HG03571 (cell line): ENCODE data around the gene PRKG1.
"Not testable (repeated sequence)": the region's sequence is repeated elsewhere in the genome, so short reads cannot be mapped to it uniquely, and the experiment has no call there.

Experiments
- ATAC-seq: cut with Tn5 transposase; IDR thresholded peaks from one replicate; pipeline ENCODE4 v1.9.1; 2021; ENCODE audit not compliant: unreplicated experiment

The PRKG1 gene

DNA sequence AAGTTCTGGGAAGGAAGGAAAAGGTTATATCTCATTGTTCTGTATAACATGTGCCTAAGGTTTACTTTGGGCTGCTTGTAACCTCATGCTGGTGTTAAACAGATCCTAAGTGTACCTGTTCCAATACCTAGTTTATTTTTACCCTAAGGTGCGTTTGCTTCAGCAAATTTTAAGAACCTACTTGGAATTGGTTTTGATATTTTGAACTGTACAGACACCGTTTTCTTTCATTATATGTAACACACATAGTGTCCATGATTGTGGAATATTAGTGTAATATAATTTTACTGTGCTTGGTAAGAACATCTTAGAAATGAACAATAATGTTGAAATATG, 954.2 kb downstream of the PRKG1 start:
- ATAC-seq, result no peak

DNA sequence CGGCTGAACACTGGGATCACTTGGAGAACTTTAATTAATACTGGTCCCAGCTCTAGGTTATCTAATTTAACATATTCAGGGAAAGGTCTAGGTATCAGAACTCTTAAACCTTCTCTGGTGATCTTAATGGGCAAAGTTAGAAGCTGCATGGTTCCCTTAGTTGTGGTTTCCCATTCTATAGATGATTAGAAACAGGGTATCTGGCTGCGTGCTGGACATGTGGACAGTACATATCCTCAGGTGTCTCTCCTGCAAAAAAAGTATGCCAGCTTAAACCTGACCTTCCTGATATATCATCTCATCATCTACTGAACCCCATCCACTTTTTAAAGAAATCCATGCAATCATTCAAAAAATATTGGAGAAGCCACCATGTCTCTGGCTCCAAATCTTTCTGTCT, 955.3 kb downstream of the PRKG1 start:
- no peak for ATAC-seq

DNA sequence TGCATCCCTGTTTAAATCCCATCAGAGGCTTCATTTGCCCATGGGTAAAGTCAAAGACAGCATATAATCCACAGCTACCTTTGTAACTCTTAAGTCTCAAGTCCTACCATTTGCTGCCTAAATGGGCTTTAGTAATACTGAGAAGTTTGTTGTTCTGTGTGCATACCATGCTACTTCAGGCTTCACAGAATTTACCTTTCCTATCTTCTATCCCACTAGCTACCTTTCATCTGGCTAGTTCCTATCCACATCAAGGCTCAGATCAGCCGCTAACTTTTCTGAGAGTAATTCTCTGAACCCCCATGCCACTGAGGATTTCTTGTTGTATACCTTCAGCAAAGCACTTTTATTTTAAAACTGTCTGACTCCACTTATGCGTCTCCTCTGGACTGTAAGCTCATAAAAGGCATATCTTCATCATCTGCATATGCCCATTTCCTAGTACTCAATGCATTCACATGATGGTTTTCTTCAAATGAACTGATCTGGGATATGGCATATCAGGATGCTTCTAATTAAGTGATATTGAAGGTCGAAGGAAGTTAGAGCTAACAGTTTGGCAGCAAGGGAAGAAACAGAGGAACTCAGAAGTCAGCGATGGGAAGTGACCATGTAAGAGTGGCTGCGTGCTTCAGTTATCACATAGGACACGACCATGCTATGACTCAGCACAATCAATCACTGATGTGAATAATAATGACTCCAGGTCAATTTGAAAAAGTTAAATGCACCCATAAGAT, 955.9 kb downstream of the PRKG1 start:
- ATAC-seq, result no peak

DNA sequence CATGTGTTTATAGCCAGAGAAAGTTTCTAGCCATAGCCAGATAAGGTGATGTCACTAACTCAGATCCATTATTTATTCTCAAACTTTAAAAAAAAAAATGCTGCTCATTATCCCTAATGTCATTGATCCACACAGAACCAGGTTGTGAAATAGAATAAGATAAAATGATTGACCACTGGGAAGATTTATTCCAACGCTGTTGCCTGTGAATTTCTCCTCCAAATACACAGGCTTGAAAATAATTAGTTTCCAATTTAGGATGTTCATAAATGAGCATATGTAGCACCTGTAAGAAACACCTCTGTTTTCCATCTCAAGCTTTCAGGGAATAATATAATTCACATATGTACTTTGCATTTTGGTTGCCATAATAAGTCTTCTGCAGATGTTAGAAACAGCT, 956.7 kb downstream of the PRKG1 start:
- no peak for ATAC-seq

DNA sequence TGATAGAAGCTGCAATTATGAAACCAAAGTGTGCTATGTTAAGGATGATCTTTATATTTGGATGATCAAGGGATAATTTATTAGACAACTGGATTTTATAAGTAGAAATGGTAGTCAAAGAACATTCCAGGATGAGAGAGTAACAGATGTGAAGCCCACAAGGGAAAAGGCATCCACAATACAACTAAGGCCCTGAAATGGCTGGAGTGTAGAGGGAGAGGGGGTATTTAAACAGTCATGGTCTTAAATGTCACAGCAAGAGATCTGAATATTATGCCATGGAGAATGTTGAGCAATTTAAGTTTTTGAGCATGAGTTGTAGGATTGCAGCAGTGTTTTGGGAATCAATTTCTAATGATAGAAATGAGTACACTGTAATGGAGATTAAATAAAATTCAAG, 957.5 kb downstream of the PRKG1 start:
- no peak for ATAC-seq

DNA sequence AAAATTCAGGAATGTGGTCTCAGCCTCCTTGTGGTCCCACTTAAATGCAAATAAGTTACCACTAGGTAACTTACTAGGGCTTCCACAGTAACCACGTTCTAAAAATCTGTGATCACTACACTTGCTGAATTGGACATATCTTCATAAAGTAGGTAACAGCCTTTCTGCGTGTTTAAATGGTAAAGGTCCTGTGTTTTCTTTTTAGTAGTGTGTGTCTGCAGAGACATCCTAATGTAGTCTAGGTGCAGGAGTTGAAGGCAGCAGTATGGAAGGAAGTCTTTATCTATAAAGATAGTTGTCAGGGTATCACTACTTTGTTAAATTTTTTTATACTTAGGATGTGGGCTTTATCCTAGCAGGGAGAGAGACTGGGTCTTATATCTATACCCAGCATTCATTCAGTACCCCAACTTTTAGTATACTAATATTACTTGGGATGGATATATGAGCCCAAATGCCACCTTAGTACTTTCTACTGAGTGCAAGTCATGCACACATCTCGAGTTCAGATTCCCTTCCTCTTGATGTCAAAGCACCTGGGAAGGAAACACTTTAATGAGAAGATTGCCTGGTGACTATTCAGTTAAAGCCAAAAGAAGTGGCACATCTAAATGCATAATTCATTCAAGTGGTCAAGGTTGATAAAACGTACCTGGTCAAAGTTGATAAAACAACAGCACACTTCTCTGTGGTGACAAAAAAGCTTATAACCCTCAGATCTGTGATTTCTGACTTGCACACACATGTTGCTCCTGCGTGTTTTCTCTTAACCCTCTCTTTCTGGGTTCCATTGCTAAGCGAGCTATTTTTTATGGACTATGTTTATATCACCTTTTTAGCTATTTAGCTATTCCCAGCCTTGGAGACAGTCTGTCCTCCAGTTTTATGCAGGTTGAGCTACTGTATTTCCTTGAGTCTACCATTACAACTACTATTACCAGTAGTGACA, 958.7 kb downstream of the PRKG1 start:
- no peak for ATAC-seq

DNA sequence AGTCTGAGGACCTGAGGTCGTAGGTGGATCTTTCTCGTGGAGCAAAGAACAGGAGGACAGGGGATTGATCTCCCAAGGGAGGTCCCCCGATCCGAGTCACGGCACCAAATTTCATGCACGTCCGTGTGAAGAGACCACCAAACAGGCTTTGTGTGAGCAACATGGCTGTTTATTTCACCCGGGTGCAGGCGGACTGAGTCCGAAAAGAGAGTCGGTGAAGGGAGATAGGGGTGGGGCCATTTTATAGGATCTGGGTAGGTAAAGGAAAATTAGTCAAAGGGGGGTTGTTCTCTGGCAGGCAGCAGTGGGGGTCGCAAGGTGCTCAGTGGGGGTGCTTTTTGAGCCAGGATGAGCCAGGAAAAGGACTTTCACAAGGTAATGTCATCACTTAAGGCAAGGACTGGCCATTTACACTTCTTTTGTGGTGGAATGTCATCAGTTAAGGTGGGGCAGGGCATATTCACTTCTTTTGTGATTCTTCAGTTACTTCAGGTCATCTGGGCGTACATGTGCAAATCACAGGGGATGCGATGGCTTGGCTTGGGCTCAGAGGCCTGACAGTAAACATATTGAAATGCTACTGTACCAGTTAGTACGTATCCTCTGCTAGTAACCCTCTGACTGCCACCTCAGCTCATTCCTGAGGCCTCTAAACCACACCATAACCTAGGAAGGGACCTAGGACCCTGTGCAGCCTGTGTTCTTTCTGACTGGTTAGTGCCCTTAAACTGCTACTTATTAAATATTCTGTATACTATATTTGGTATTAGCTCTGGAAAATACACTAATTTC, 964.9 kb downstream of the PRKG1 start:
- ATAC-seq, result not testable (repeated sequence)

DNA sequence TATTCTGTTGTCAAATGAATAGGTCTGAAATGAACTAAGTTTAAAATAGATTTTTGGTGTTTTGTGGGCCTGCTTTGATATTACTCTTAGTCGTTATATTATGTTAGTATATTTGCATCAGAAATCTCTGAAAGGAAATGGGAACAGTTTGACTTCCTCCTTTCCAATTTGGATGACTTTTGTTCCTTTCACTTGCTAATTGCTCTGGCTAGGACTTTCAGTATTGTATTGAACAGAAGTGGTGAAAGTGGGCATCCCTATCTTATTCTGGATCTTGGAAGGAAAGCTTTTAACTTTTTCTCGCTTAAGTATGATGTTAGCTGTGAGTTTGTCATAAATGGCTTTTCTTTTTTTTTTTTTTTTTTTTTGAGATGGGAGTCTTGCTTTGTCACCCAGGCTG, 966.2 kb downstream of the PRKG1 start:
- ATAC-seq, result no peak

DNA sequence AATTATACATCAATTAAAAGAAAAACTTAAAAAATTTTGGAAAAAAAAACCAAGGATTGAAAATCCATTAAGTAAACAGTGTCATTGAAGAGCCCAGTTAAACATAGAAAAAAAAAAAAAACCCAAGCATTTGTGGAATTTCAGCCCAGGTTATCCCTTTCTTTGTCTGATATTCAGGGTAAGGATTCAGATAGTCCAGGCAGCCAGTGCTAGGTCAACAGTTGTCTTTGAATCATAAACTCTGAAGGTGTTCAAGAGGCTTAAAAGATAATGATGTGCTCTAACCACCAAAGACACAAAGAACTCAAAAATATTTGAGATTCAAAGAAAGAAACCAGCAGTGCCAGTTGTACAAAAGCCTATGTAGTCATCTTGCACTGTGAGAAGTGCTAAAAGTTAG, 969.5 kb downstream of the PRKG1 start:
- no peak for ATAC-seq

DNA sequence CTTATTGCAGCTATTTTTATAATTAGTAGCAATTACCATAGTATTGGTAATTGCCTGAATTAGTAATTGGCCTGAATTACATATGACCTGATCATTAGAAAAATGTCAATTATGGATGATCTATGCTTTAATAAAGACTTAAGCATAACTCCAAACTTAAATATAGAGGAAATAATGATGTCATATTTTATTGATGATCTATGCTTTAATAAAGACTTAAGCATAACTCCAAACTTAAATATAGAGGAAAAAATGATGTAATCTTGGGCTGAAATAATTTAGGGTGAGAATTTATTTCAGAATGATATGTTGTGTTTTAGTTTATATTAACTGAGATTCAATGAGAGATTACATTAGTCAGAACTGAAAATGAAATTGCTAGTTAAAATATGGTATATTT, 973.8 kb downstream of the PRKG1 start:
- no peak for ATAC-seq

DNA sequence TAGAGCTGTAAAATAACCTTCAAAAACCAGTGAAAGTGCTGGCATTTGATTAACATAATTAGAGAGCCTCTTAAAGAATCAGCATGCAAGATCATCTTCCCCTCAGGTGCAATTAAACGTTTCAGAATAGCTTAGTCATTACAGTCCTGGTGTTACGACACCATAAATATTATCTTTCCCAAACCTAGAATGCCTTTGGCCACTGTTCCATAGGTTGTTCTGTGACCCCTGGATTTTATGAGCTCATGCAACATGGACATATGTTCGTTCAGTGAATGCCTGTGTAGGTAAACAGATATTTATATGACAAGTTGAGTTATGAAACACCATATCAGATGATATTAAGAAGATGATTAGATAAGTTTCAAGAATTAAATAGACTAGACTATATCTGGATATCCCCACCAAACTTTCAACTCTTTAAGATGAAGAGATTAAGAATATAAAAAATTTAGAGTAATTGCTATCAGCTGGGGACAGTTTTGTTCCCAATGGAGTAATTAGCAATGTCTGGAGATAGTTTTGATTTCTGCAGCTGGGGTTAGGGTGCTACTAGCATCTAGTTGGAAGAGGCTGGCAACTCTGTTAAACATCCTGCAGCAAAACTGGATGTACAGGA, 976.3 kb downstream of the PRKG1 start:
- ATAC-seq, result no peak

DNA sequence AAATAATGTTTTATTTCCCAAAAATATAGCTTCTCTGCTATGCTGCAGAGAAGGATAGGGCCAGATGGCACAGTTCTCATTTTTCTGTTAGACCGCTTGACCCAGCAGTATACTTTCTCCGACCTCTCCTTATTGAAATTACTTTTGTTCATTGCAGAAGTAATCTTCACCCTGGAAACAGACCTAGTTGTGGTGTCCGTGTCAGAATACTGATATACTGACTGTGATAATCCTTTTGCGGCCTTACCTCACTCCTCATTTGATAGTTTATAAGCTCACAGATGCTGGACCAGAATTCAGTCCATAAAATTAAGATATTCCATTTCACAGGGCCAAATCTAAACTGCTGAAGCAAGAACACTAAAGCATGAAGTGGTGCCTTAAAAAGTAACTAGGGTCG, 979.2 kb downstream of the PRKG1 start:
- ATAC-seq, result no peak

DNA sequence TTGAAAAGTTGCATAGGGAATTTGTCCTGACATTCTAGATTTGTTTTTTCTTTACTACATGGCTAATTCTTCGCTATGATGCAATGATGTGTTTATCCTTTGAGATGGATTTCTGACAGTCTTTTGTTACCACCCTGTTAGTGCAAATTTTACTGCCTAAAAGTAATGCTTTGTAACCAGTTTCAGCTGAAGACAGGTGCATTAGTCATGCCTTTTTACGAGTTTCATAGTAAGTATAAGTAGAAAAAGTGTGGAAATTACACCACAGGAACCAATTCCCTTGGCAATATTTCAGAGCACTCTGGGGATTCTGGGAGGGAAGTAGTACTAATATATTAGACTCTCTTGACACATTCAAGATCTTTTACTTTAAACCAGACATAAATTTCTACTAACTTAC, 982.0 kb downstream of the PRKG1 start:
- ATAC-seq, result no peak

DNA sequence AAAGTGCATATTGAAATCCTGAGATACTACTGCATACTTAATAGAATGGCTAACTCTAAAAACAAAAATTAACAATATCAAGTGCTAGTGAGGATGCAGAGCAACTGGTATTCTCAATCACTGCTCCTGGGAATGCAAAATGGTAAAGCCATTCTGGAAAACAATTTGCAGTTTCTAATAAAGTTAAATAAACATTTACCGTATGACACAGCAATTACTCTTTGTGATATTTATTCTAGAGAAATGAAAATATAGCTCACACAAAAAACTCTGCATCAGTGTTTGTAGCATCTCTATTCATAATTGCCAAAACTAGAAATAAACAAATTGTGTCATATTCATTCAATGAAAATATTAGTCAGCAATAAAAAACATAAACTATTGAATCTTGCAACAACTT, 984.8 kb downstream of the PRKG1 start:
- ATAC-seq, result no peak

DNA sequence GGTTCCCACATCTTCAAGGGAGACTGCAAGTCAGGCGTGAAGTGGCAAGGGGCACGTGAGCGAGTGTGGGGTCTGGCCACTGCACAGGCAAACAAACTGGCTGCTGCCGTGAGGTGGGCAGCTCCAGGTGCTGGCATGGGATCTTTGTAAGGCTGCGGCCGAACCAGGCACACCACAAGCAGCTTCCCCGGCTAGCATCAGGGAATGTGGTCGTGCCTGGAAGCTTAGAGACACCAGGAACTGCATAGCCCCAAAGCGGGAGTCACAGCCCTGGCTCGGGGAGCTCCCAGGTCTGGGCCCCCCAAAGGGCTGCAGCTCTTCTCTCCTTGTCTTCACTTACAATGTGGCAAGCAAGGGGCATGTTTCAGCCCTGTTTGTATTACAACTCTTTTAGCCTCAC, 988.9 kb downstream of the PRKG1 start:
- ATAC-seq, result no peak

DNA sequence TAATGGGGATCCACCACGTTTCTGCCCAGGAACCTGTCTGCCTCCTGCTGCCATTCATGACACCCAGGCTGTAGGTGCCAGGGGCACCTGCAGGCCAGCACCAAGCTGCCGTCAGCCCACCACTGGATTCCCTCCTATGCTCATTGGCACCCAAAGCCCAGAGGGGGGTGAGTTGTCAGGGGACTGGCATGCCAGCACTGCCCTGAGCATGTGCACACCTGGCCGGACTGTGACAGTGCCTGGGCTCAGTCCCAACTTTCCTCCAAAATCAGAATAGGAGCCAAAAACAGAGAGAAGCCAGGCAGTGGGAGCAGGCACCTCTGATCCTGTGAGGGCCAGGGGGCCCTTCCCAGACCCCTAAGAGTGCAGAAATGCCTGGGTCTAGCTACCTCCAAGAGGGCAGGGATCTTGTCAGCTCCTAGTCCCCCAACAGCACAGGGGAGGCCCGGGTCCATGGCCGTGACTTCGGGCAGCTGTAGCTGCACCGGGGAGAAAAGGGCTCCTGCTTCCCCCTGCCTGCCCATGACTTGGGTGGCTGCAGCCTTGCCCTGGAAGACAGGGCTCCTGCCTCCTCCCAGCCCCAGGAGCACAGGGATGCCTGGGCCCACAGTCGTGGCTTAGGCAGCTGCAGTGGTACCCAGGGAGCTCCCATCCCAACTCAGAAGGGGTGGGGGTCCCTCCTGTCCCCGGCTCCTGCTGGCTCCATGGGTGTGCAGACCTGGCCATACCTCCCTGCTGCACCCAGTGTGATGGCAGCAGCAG, 990.0 kb downstream of the PRKG1 start:
- no peak for ATAC-seq

DNA sequence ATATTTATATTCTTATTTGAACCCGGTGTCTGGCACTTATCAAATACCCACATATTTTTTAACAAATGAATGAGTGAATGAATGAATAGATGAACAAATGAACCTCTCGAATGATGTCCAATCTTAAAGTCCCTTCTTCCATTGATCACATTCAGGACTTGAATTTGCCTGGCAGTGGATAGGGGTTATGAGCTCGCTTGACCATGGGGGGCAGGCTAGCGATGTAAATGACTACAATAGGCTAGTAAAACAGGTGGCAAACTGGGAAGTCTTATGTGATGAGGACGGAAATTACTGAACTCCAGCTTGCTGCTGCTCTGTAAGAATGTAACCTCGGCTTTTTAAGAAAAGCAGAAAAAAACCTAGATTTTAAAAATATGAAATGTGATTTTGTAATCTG, 992.1 kb downstream of the PRKG1 start:
- no peak for ATAC-seq

DNA sequence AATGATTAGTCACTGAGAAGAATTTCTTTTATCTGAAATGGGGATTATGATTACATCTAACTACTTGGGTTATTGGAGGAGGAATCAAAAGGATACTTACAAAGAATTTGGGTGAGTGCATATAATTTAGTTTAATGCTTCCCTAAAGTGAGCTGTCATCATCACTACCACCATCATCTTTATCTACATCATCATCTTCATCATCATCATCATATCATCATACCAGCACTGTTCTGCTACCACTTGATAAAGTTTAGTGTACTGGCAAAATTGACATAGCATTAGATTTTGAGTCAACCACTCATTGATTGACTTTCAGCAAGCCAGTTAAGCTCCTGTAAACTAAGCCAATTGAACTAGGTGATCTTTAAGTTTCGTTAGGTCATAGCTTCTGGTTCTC, 994.2 kb downstream of the PRKG1 start:
- ATAC-seq, result no peak

DNA sequence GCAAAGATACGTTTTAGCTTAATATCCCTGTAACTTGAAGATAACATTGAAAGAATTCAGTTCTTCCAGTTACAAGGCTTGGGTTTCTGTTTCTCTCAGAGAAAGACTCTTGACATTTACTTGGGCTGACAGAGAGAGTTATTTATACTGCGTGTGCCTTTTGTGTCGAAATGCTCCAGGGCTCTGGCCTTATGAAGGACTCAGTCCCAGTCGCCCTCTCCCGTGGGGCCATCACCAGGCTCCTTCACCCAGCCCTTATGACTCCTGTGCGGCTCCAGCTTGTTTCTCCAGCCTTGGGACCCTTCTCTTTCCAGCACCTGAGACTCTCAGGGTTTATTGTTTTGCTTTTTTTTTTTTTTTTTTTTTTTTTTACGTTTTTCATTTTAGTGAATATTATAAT, 997.5 kb downstream of the PRKG1 start:
- ATAC-seq, result no peak

DNA sequence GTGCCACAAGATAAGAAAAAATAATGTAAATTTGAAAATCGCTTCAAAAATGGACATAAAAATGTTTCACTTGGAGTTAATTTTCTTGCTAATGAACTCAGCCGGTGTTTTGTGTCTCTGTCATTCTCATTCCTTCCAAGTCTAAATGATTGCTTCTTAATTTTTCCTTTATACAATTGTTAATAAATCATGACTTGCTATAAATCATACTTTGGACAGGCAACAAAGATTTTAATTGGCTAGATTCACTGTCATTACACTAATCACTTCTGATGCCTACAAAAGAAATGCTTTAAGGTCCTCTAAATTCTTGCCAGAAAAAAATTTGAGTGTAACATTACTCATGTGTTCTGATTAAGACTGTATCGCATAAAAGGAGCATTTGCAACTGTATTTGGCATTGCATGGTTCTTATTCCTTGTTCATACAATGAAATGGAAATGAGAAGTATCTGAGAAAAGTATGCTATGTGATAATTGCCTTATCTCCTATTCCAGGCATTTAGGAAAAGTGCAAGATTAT, 1000.3 kb downstream of the PRKG1 start:
- no peak for ATAC-seq
